H1 (cell line): ENCODE results near the gene FMNL2. TPM values are rescaled to one million over a fixed set of nuclear protein-coding genes. Genes with fewer than 3 reads are reported as not detected.

ENCODE experiments used
- CTCF ChIA-PET: fragments of 300-600 bp; sonication (Branson Sonifier 250); formaldehyde crosslinking; loops from one replicate; lab custom pipeline; 2021; ENCODE audit not compliant: partially characterized antibody; lab: Charles Lee
- POLR2A ChIA-PET: fragments of 300-600 bp; sonication (Branson Sonifier 250); formaldehyde crosslinking; loops from one replicate; lab custom pipeline; 2021; ENCODE audit warnings: inconsistent platforms; ENCODE audit not compliant: partially characterized antibody; lab: Charles Lee
- DNase-seq, 2 experiments: peaks; one replicate each; pipeline versions ENCODE4 v3.0.0 to v3.0.0-alpha.2; 2010 to 2022; ENCODE audit warnings: low spot score in 2 of 2, low read depth in 1 of 2, mixed read lengths in 1 of 2
- FAIRE-seq: peaks from 2 replicates; lab custom pipeline; 2011; peaks lifted over from hg19 to GRCh38; lab: Jason Lieb, UNC
- H2AFZ ChIP-seq: 2 replicates; pipeline ENCODE4 v1.8.1; 2012; ENCODE audit warnings: low read length, inconsistent platforms
- H2AK5ac ChIP-seq: 2 replicates; pipeline ENCODE4 v1.6.1; 2013; ENCODE audit warnings: low read depth, low read length
- H2BK120ac ChIP-seq: replicated peaks from 2 replicates; pipeline ENCODE3; 2013; ENCODE audit warnings: low read depth, low read length, inconsistent platforms
- H2BK12ac ChIP-seq: 2 replicates; pipeline ENCODE4 v1.6.1; 2013; ENCODE audit warnings: low read depth, low read length
- H2BK15ac ChIP-seq: 2 replicates; pipeline ENCODE4 v1.6.1; 2013; ENCODE audit warnings: low read length
- H2BK20ac ChIP-seq: 2 replicates; pipeline ENCODE4 v1.6.1; 2013; ENCODE audit warnings: low read length
- H2BK5ac ChIP-seq: 2 replicates; pipeline ENCODE4 v1.6.1; 2013; ENCODE audit warnings: low read depth, low read length
- H3K14ac ChIP-seq: 2 replicates; pipeline ENCODE4 v1.6.1; 2013; ENCODE audit warnings: inconsistent platforms; ENCODE audit not compliant: insufficient read length
- H3K18ac ChIP-seq: 2 replicates; pipeline ENCODE4 v1.6.1; 2013; ENCODE audit warnings: low read length; ENCODE audit errors: extremely low read depth
- H3K23ac ChIP-seq: 2 replicates; pipeline ENCODE4 v1.6.1; 2013; ENCODE audit warnings: inconsistent platforms; ENCODE audit not compliant: insufficient read length
- H3K23me2 ChIP-seq: 2 replicates; pipeline ENCODE4 v1.6.1; 2013; ENCODE audit warnings: low read depth, low read length
- H3K27ac ChIP-seq: 2 replicates; pipeline ENCODE4 v1.6.1; 2011; ENCODE audit warnings: low read depth, low read length, inconsistent platforms
- H3K27me3 ChIP-seq, 4 experiments: replicated peaks in 1 of 4; 1 replicate in 1 of 4; 2 replicates in 3 of 4; pipeline versions ENCODE4 v1.6.1 to v1.8.1; 2011 to 2013; ENCODE audit warnings: low read length in 3 of 4, mild to moderate bottlenecking in 3 of 4, inconsistent platforms in 2 of 4, mixed read lengths in 2 of 4, moderate library complexity in 1 of 4; ENCODE audit not compliant: control insufficient read depth in 3 of 4, insufficient read depth in 3 of 4; ENCODE audit errors: extremely low read depth in 1 of 4
- H3K36me3 ChIP-seq, 4 experiments: 2 replicates each; pipeline versions ENCODE4 v1.6.1 to v1.8.1; 2011 to 2013; ENCODE audit warnings: mild to moderate bottlenecking in 4 of 4, low read length in 3 of 4, moderate library complexity in 2 of 4, control low read depth in 1 of 4, inconsistent platforms in 1 of 4; ENCODE audit not compliant: insufficient read depth in 4 of 4, control insufficient read depth in 2 of 4
- H3K4ac ChIP-seq: replicated peaks from 2 replicates; pipeline ENCODE3; 2013; ENCODE audit warnings: low read length, low read depth, mixed read lengths, inconsistent platforms; ENCODE audit not compliant: insufficient read length
- H3K4me1 ChIP-seq, 4 experiments: replicated peaks in 1 of 4; 1 replicate in 1 of 4; 2 replicates in 3 of 4; pipeline versions ENCODE4 v1.6.1 to v1.8.1; 2011 to 2013; ENCODE audit warnings: low read length in 3 of 4, inconsistent platforms in 2 of 4, mixed read lengths in 1 of 4; ENCODE audit not compliant: insufficient read depth in 4 of 4, control insufficient read depth in 3 of 4
- H3K4me2 ChIP-seq, 2 experiments: 2 replicates each; pipeline versions ENCODE4 v1.6.1 to v1.8.1; 2011 to 2013; ENCODE audit warnings: low read depth in 2 of 2, low read length in 2 of 2, control low read depth in 1 of 2, inconsistent platforms in 1 of 2, mild to moderate bottlenecking in 1 of 2; ENCODE audit not compliant: insufficient read depth in 1 of 2
- H3K4me3 ChIP-seq, 4 experiments: fragments of 200-600, 300-600 bp in 1 of 4; sonication (generic), shearing (Covaris generic), sonication (Bioruptor Twin) in 1 of 4; 2 replicates each; pipeline versions ENCODE4 v1.5.1 to v1.8.1; 2011 to 2016; ENCODE audit warnings: low read length in 4 of 4, low read depth in 3 of 4, control low read depth in 2 of 4, inconsistent platforms in 2 of 4, mild to moderate bottlenecking in 2 of 4, mixed read lengths in 1 of 4, moderate library complexity in 1 of 4; ENCODE audit not compliant: insufficient read depth in 2 of 4; ENCODE audit errors: extremely low read depth in 1 of 4
- H3K56ac ChIP-seq: replicated peaks from 2 replicates; pipeline ENCODE3; 2013; ENCODE audit warnings: low read depth, mild to moderate bottlenecking, mixed read lengths, low read length, inconsistent platforms; ENCODE audit not compliant: insufficient read length
- H3K79me1 ChIP-seq: 2 replicates; pipeline ENCODE4 v1.6.1; 2013; ENCODE audit warnings: low read depth, low read length, control low read depth
- H3K79me2 ChIP-seq, 2 experiments: 2 replicates each; pipeline versions ENCODE4 v1.6.1 to v1.8.1; 2012 to 2013; ENCODE audit warnings: low read length in 2 of 2, mild to moderate bottlenecking in 2 of 2, inconsistent platforms in 1 of 2; ENCODE audit not compliant: insufficient read depth in 2 of 2, control insufficient read depth in 1 of 2
- H3K9ac ChIP-seq, 4 experiments: replicated peaks in 1 of 4; 1 replicate in 1 of 4; 2 replicates in 3 of 4; pipeline versions ENCODE4 v1.6.1 to v1.8.1; 2011 to 2013; ENCODE audit warnings: low read depth in 3 of 4, low read length in 3 of 4, control low read depth in 2 of 4, mild to moderate bottlenecking in 2 of 4, moderate library complexity in 2 of 4, inconsistent platforms in 1 of 4; ENCODE audit errors: extremely low read depth in 1 of 4
- H3K9me3 ChIP-seq, 2 experiments: 2 replicates each; pipeline versions ENCODE4 v1.6.1 to v1.8.1; 2012 to 2013; ENCODE audit warnings: mild to moderate bottlenecking in 2 of 2, moderate library complexity in 2 of 2, control low read depth in 1 of 2, inconsistent platforms in 1 of 2, low read depth in 1 of 2, low read length in 1 of 2, mixed read lengths in 1 of 2; ENCODE audit not compliant: insufficient read depth in 2 of 2
- H4K20me1 ChIP-seq, 2 experiments: replicated peaks in 1 of 2; 2 replicates each; pipeline versions ENCODE3 to v1.8.1; 2011 to 2013; ENCODE audit warnings: inconsistent platforms in 2 of 2, low read length in 2 of 2, mild to moderate bottlenecking in 1 of 2; ENCODE audit not compliant: insufficient read depth in 2 of 2, control insufficient read depth in 1 of 2
- H4K5ac ChIP-seq: 2 replicates; pipeline ENCODE4 v1.6.1; 2013; ENCODE audit warnings: low read length, low read depth, mixed read lengths, inconsistent platforms; ENCODE audit not compliant: insufficient read length
- H4K8ac ChIP-seq: 2 replicates; pipeline ENCODE4 v1.8.0; 2013; ENCODE audit warnings: mild to moderate bottlenecking, moderate library complexity, low read length, inconsistent platforms; ENCODE audit not compliant: insufficient read depth; ENCODE audit errors: extremely low read depth
- H4K91ac ChIP-seq: replicated peaks from 2 replicates; pipeline ENCODE3; 2013; ENCODE audit warnings: low read length, mixed read lengths, inconsistent platforms; ENCODE audit not compliant: insufficient read length
- ASH2L ChIP-seq: fragments of 200-600, 300-600 bp; sonication (generic); IDR thresholded peaks from one replicate; pipeline ENCODE4 v1.7.1; 2017; ENCODE audit warnings: low read length
- CTCF ChIP-seq, 3 experiments: IDR thresholded peaks; 1 replicate in 2 of 3; 2 replicates in 1 of 3; pipeline versions ENCODE4 v1.5.1 to v1.6.1; 2011; ENCODE audit warnings: low read length in 3 of 3, mild to moderate bottlenecking in 3 of 3, inconsistent platforms in 2 of 3, low read depth in 1 of 3, moderate library complexity in 1 of 3; ENCODE audit not compliant: insufficient read depth in 1 of 3; ENCODE audit errors: control extremely low read depth in 1 of 3
- HDAC6 ChIP-seq: IDR thresholded peaks from one replicate; pipeline ENCODE4 v1.7.1; 2012; ENCODE audit warnings: low read depth, mild to moderate bottlenecking, inconsistent platforms, low read length, moderate library complexity
- KDM4A ChIP-seq: IDR thresholded peaks from one replicate; pipeline ENCODE4 v1.7.1; 2012; ENCODE audit warnings: low read depth, mild to moderate bottlenecking, moderate library complexity, low read length, inconsistent platforms; ENCODE audit not compliant: severe bottlenecking
- NANOG ChIP-seq: IDR thresholded peaks from 2 replicates; pipeline ENCODE4 v1.6.1; 2011; ENCODE audit warnings: low read length, low read depth, mild to moderate bottlenecking, inconsistent platforms; ENCODE audit not compliant: insufficient read depth, poor library complexity, severe bottlenecking
- NRF1 ChIP-seq: IDR thresholded peaks from 2 replicates; pipeline ENCODE4 v1.6.1; 2011; ENCODE audit warnings: mild to moderate bottlenecking, low read depth, low read length, improper control_type of control experiment
- RXRA ChIP-seq: IDR thresholded peaks from 2 replicates; pipeline ENCODE4 v1.6.1; 2011; ENCODE audit warnings: low read depth, mild to moderate bottlenecking, low read length, moderate library complexity; ENCODE audit not compliant: insufficient read depth
- SIRT6 ChIP-seq: IDR thresholded peaks from one replicate; pipeline ENCODE4 v1.7.1; 2012; ENCODE audit warnings: low read length, inconsistent platforms
- SIX5 ChIP-seq: IDR thresholded peaks from 2 replicates; pipeline ENCODE4 v1.6.1; 2011; ENCODE audit warnings: mild to moderate bottlenecking, low read depth, low read length
- SP1 ChIP-seq: IDR thresholded peaks from 2 replicates; pipeline ENCODE4 v1.6.1; 2011; ENCODE audit warnings: low read depth, low read length
- SRF ChIP-seq: IDR thresholded peaks from 2 replicates; pipeline ENCODE4 v1.6.1; 2011; ENCODE audit warnings: mild to moderate bottlenecking, low read depth, low read length, moderate library complexity
- TEAD4 ChIP-seq: IDR thresholded peaks from 2 replicates; pipeline ENCODE4 v1.6.1; 2012; ENCODE audit warnings: low read depth, low read length, inconsistent platforms, mixed read lengths
- YY1 ChIP-seq: IDR thresholded peaks from 2 replicates; pipeline ENCODE4 v1.6.1; 2011; ENCODE audit warnings: low read depth, mild to moderate bottlenecking, low read length
- WGBS, 2 experiments: shearing (Covaris generic) in 1 of 2; methylation state at CpG; one replicate each; pipeline versions ENCODE4 v1.1.6 to v1.1.7; 2013 to 2015; ENCODE audit warnings: low lambda C conversion rate in 2 of 2, mixed read lengths in 2 of 2, inconsistent platforms in 1 of 2, low coverage in 1 of 2, missing lambda C conversion rate in 1 of 2; ENCODE audit not compliant: insufficient replicate concordance in 2 of 2, insufficient coverage in 1 of 2, insufficient read length in 1 of 2; ENCODE audit errors: extremely low coverage in 1 of 2, missing lambda C conversion rate in 1 of 2; 5-methylcytosine and 5-hydroxymethylcytosine counted together
- polyA plus RNA-seq, 7 experiments: library from polyadenylated mRNA; depleted of rRNA in 3 of 7; stranded (reverse) in 5 of 7; unstranded in 2 of 7; fragments of >200 nt in 5 of 7; fragments of 200-250 nt in 2 of 7; gene quantifications; 1 replicate in 5 of 7; 2 replicates in 1 of 7; 4 replicates in 1 of 7; pipeline versions ENCODE4 v1.2.1 to v1.2.3, GENCODE V29; 2011 to 2013; ENCODE audit warnings: missing spikeins in 2 of 7, mixed read lengths in 2 of 7
- total RNA-seq: library from RNA; stranded (reverse); fragmentation: NEBNext Ultra II Directional; extraction: Animal tissue kit (Norgen Biotek cat#: 25700); gene quantifications from 2 replicates; pipeline ENCODE4 v1.2.1, GENCODE V29; 2021

The FMNL2 gene
- total and polyA plus RNA-seq, 2 of the 8 experiments (the other 6 are each of a cell fraction or from before 2014, with no cell fraction given): 15.5 to 45.1 TPM

- H3K56ac ChIP-seq: no peak overlapping the region
- no peaks in the 10 kb centered on the region for H3K9me3 ChIP-seq
- H3K4ac ChIP-seq: no peak overlapping the region
- no peaks in the 10 kb centered on the region for H3K36me3 ChIP-seq
- H3K4me2 ChIP-seq: no peak overlapping the region; a peak in 1 of 4 replicates
- FAIRE-seq (no peak), DNase-seq (no peak)
- H3K23ac ChIP-seq: no peak overlapping the region
- H2BK5ac ChIP-seq: no peak overlapping the region
- no peak overlapping the region for H2BK12ac ChIP-seq
- no peak overlapping the region for H3K27ac ChIP-seq
- H3K14ac ChIP-seq: no peak overlapping the region
- no peak overlapping the region for H2BK15ac ChIP-seq
- H4K5ac ChIP-seq: no peak overlapping the region
- H4K91ac ChIP-seq: no peak overlapping the region
- no peak overlapping the region for H3K18ac ChIP-seq
- H3K23me2 ChIP-seq: no peaks in the 10 kb centered on the region
- no peak overlapping the region for H4K8ac ChIP-seq
- ChIA-PET CTCF (interaction anchor here (0.8 kb wide), 1 partner anchor 87 kb away, joined by 3 read pairs; no protein-coding TSS in a partner anchor), POLR2A (no interaction called here)
- no peak overlapping the region for H2BK120ac ChIP-seq
- no peaks in the 10 kb centered on the region for H3K27me3 ChIP-seq
- H2AFZ ChIP-seq: no peak overlapping the region
- H3K9ac ChIP-seq: no peak overlapping the region
- no peak overlapping the region for H3K4me3 ChIP-seq
- H2AK5ac ChIP-seq: no peak overlapping the region
- peaks cover 0 to 91% of the 10 kb centered on the region in 2 experiments; a peak in 3 of 4 replicates for H3K79me2 ChIP-seq
- peaks cover 4 to 15% (median 11%) of the 10 kb centered on the region in 4 experiments; a peak in 6 of 7 replicates for H3K4me1 ChIP-seq
- H3K79me1 ChIP-seq: peaks cover 9% of the 10 kb centered on the region
- WGBS, 2 experiments: 85% methylated on average over 3 of the region's 3 CpGs; no CpG with 5 or more reads in 1 of the 2 experiments
- no peak overlapping the region for H2BK20ac ChIP-seq
- peaks cover 0 to 6% of the 10 kb centered on the region in 2 experiments for H4K20me1 ChIP-seq
- TF ChIP-seq KDM4A (no peak), NRF1 (no peak), CTCF (IDR thresholded peaks at IDR 0.05; ENCODE audit: control extremely low read depth in 1 of 3, insufficient read depth in 1 of 3, low read depth in 1 of 3, low read length in 3 of 3) (no peak), SIX5 (no peak), TEAD4 (no peak), SRF (no peak), ASH2L (no peak), SIRT6 (no peak), RXRA (no peak), YY1 (no peak), SP1 (no peak), NANOG (no peak), HDAC6 (no peak)
These were observed 73.3 kb downstream of the FMNL2 start for GRCh38 chr2:152408254-152408653.
